Left hindlimb (tissue), 1 donor: Measurements from ENCODE around the gene DUSP5.

Experiments
- DNase-seq: peaks from one replicate; pipeline ENCODE4 v3.0.0-alpha.2; 2018

The DUSP5 gene

DNA sequence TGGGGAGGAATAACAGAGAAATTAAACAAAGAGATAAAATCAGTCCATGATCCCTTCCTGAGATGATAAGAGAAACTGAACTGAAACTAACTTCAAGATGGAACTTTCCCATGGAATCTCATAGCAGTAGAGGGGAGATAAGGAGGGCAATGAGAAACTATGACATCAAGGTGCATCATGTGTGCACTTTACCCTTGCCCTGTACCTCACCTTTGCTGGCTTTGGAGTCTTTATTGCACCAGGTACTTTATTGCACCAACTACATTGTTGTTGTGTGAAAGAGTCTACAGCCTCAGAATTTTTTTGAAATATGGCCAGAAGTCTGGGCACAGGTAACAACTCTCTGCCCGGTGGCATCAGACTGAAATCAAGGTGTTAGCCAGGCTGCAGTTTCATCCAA is 58.6 kb downstream of the DUSP5 start:
- no peak for DNase-seq

DNA sequence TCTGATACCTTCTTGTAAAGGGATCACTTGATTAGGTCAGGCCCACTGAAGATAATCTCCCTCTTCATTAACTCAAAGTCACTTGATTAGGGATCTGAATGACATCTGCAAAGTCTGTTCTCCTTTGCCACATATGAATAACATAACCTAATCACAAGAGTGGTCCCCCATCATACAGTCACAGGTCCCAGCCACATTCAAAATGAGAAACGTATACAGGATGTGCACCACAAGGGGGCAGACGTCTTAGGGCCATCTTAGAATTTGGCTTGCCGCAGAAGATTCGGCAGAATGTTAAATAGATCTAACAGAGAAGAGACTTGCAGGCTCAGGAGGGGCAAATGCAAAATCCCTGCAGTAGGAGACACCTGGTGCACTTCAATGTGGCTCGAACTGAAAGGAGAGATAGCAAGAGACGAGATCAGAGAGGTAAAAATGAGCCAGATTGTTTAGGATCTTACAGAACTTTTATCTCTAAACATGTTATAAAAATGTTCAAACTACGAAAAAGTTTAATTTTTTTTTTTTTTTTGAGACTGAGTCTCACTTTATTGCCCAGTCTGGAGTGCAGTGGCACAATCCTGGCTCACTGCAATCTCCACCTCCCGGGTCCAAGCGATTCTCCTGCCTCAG is 59.4 kb downstream of the DUSP5 start:
- DNase-seq = no peak

DNA sequence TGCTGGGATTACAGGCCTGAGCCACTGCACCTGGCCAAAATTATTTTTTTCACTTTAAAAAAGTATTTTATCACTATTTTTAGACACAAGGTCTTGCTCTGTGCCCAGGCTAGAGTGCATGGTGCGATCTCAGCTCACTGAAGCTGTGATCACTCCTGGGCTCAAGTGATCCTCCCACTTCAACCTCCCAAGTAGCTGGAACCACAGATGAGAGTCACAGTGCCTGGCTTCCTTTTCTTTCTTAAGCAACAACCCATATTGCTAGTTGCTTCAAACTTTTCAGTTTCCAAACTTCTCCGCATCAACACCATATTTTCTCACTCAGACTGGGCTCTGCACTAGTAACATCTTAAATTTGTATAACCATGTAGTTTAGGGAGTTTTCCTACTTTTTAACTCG is 60.3 kb downstream of the DUSP5 start:
- no peak for DNase-seq

DNA sequence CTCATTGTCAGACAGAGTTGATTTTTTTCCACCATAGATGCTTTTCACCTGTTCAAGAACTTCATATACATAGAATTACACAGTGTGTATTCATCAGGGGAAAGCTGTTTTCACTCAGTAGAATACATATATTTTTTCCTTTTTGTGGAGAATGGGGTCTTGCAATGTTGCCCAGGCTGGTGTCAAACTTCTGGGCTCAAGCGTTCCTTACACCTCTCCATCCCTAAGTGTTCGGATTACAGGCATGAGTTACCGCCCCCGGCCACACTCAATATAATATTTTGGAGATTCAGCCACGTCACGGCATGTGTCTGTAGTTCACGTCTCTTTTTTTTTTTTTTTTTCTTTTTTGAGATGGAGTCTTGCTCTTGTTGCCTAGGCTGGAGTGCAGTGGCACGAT is 62.3 kb downstream of the DUSP5 start:
- no peak for DNase-seq
